ENCODE data around the gene BCL2L14.

BCL2L14 gene

DNA sequence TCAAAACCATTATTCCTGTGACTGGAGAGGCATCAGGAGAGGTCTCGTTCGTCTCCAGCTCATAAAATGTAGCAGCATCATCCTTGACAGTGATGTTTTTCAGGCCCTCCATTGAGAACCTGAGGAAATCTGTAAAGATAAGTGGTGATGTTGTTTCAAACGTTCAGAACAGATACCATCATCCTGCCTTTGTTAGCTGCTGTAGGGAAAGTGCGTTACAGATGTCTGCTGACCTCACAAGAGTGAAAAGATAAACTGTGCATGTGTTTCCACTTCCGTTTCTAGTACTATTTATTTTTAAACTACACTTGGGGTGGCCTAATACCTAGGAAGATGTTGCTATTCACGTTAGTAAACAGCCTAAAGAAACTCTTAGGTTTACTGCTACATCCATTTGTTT is 28.4 kb downstream of the BCL2L14 start:
- no peaks in the 10 kb centered on the region; a peak in 1 of 3 replicates for H3K36me3 ChIP-seq (ENCODE audit: control insufficient read depth in 2 of 2, insufficient read depth in 1 of 2, low read length in 2 of 2)
- no peak overlapping the region for H3K27ac ChIP-seq (ENCODE audit: extremely low read depth, low read depth, low read length)
- peaks cover 3% of the 10 kb centered on the region; the same call in 1 of the 2 replicates for H3K4me1 ChIP-seq (ENCODE audit: control insufficient read depth, insufficient read depth, low read length)
- POLR2A ChIA-PET = no interaction called here
- TF ChIP-seq ZXDB (tag by site-specific recombination; IDR thresholded peaks at IDR 0.05) = no peak
- TF ChIP-seq ZNF768 (tag by site-specific recombination; IDR thresholded peaks at IDR 0.05) = no peak
- no peak for TF ChIP-seq WT1 (tag by site-specific recombination; IDR thresholded peaks at IDR 0.05)
- no peak for TF ChIP-seq ZNF521 (tag by site-specific recombination; IDR thresholded peaks at IDR 0.05)
- no peak for TF ChIP-seq ZNF501 (tag by site-specific recombination; IDR thresholded peaks at IDR 0.05)
- no peak for TF ChIP-seq ZNF513 (tag by site-specific recombination; IDR thresholded peaks at IDR 0.05)
- TF ChIP-seq EGR2 (tag by site-specific recombination; IDR thresholded peaks at IDR 0.05; ENCODE audit: low read depth) = no peak
- TF ChIP-seq SALL2 (tag by site-specific recombination; IDR thresholded peaks at IDR 0.05; ENCODE audit: borderline replicate concordance) = no peak
- no peak for TF ChIP-seq ZNF701 (tag by site-specific recombination; IDR thresholded peaks at IDR 0.05)
- no peak for TF ChIP-seq ZNF121 (tag by site-specific recombination; IDR thresholded peaks at IDR 0.05)
- TF ChIP-seq ZNF394 (tag by site-specific recombination; IDR thresholded peaks at IDR 0.05; ENCODE audit: borderline replicate concordance) = no peak
- no peak for TF ChIP-seq ZNF157 (tag by site-specific recombination; IDR thresholded peaks at IDR 0.05)
- no peak for TF ChIP-seq KLF16 (tag by site-specific recombination; IDR thresholded peaks at IDR 0.05)
- TF ChIP-seq PRDM1 (tag by site-specific recombination; IDR thresholded peaks at IDR 0.05) = no peak
- no peak for TF ChIP-seq SP7 (tag by site-specific recombination; IDR thresholded peaks at IDR 0.05)
- no peak for TF ChIP-seq ZNF514 (tag by site-specific recombination; IDR thresholded peaks at IDR 0.05)
- TF ChIP-seq, protein P1, sequence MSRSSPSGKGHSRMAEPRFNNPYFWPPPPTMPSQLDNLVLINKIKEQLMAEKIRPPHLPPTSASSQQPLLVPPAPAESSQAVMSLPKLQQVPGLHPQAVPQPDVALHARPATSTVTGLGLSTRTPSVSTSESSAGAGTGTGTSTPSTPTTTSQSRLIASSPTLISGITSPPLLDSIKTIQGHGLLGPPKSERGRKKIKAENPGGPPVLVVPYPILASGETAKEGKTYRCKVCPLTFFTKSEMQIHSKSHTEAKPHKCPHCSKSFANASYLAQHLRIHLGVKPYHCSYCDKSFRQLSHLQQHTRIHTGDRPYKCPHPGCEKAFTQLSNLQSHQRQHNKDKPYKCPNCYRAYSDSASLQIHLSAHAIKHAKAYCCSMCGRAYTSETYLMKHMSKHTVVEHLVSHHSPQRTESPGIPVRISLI (tag by site-specific recombination; IDR thresholded peaks at IDR 0.05) = no peak
- CTCF ChIA-PET = interaction anchor here (1.4 kb wide), 1 partner anchor 236 kb away, joined by 3 read pairs; no protein-coding TSS in a partner anchor
- H3K4me3 ChIP-seq (ENCODE audit: low read depth, low read length) = no peak overlapping the region
- H3K9me3 ChIP-seq (ENCODE audit: control insufficient read depth, insufficient read depth, low read depth, low read length) = no peaks in the 10 kb centered on the region

DNA sequence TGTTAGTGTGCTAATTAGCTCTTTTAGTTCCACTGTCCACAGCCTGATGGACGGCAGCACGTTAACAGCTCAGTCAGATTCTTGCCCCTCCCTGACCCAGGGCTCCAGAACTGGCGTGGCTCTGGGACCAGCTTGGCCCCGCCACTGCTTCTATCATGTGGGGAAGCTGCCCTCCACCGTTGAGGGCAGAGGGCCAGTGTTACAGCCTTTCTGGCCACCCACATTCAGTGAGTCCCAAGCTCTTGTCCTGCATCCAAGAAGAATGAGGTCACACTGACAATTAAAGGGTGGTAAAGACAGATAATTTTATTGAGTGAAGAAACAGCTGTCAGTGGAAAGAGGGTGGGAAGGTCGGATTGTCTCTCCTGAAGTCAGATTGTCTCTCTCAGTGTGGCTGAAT is 36.9 kb downstream of the BCL2L14 start:
- Histone ChIP-seq H3K4me3 (ENCODE audit: low read depth, low read length) (no peak overlapping the region), H3K36me3 (ENCODE audit: control insufficient read depth in 2 of 2, insufficient read depth in 1 of 2, low read length in 2 of 2) (no peaks in the 10 kb centered on the region; a peak in 1 of 3 replicates), H3K4me1 (ENCODE audit: control insufficient read depth, insufficient read depth, low read length) (no peaks in the 10 kb centered on the region), H3K27ac (ENCODE audit: extremely low read depth, low read depth, low read length) (no peak overlapping the region), H3K9me3 (ENCODE audit: control insufficient read depth, insufficient read depth, low read depth, low read length) (no peaks in the 10 kb centered on the region)
- TF ChIP-seq ZSCAN30 (tag by site-specific recombination; IDR thresholded peaks at IDR 0.05) (no peak), ZIC2 (tag by site-specific recombination; IDR thresholded peaks at IDR 0.05) (no peak)
- CTCF ChIA-PET = interaction anchor here (1.1 kb wide), 1 partner anchor 221 kb away, joined by 3 read pairs; no protein-coding TSS in a partner anchor
- POLR2A ChIA-PET = no interaction called here

GRCh38 chr12:12108441-12109058 is 37.8 kb downstream of the BCL2L14 start:
- Histone ChIP-seq H3K4me3 (ENCODE audit: low read depth, low read length) (no peak overlapping the region), H3K4me1 (ENCODE audit: control insufficient read depth, insufficient read depth, low read length) (no peaks in the 10 kb centered on the region), H3K9me3 (ENCODE audit: control insufficient read depth, insufficient read depth, low read depth, low read length) (no peaks in the 10 kb centered on the region), H3K27ac (ENCODE audit: extremely low read depth, low read depth, low read length) (no peak overlapping the region), H3K36me3 (ENCODE audit: control insufficient read depth in 2 of 2, insufficient read depth in 1 of 2, low read length in 2 of 2) (peaks cover 0 to 4% of the 10 kb centered on the region in 2 experiments; a peak in 2 of 3 replicates)
- POLR2A ChIA-PET = no interaction called here
- CTCF ChIA-PET = no interaction called here
- TF ChIP-seq OSR2 (tag by site-specific recombination; IDR thresholded peaks at IDR 0.05) (no peak), WT1 (tag by site-specific recombination; IDR thresholded peaks at IDR 0.05) (no peak), SETDB1 (IDR thresholded peaks at IDR 0.05; ENCODE audit: insufficient read length, low read length) (peak; percentile 89)
- TF ChIP-seq, protein P1 (tag by site-specific recombination; IDR thresholded peaks at IDR 0.05) = peak; percentile 58
- TF ChIP-seq, protein P2, sequence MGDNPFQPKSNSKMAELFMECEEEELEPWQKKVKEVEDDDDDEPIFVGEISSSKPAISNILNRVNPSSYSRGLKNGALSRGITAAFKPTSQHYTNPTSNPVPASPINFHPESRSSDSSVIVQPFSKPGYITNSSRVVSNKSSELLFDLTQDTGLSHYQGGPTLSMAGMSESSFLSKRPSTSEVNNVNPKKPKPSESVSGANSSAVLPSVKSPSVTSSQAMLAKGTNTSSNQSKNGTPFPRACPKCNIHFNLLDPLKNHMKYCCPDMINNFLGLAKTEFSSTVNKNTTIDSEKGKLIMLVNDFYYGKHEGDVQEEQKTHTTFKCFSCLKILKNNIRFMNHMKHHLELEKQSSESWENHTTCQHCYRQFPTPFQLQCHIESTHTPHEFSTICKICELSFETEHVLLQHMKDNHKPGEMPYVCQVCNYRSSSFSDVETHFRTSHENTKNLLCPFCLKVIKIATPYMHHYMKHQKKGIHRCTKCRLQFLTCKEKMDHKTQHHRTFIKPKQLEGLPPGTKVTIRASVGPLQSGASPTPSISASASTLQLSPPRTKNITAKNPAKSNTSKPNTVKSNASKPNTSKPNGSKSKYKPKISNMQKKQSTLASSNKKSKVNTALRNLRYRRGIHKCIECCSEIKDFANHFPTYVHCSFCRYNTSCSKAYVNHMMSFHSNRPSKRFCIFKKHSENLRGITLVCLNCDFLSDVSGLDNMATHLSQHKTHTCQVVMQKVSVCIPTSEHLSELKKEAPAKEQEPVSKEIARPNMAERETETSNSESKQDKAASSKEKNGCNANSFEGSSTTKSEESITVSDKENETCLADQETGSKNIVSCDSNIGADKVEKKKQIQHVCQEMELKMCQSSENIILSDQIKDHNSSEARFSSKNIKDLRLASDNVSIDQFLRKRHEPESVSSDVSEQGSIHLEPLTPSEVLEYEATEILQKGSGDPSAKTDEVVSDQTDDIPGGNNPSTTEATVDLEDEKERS (tag by site-specific recombination; IDR thresholded peaks at IDR 0.05) = 0 out of 2 replicates have a peak, but pooled peaks have one; percentile 26
